SU-DHL-6 (cell line): Measurements from ENCODE around the gene CDH7.

Experiments
- H2AFZ ChIP-seq: fragments of 200-600 bp; sonication (generic); 2 replicates; pipeline ENCODE4 v1.6.1; 2014; ENCODE audit warnings: low read depth, mild to moderate bottlenecking, moderate library complexity, mixed read lengths, antibody characterized with exemption, low read length; ENCODE audit not compliant: severe bottlenecking
- H3F3A ChIP-seq: fragments of 200-600 bp; shearing (Covaris generic); 2 replicates; pipeline ENCODE4 v1.6.0; 2016; ENCODE audit warnings: antibody characterized with exemption, mild to moderate bottlenecking; ENCODE audit not compliant: insufficient read depth
- H3K27ac ChIP-seq: fragments of 200-600 bp; sonication (generic); 2 replicates; pipeline ENCODE4 v1.5.1; 2016; ENCODE audit warnings: low read depth, mild to moderate bottlenecking, low read length, moderate library complexity, mixed read lengths
- H3K27me3 ChIP-seq: fragments of 200-600 bp; sonication (generic), shearing (Covaris generic); 2 replicates; pipeline ENCODE4 v1.6.0; 2014; ENCODE audit warnings: mild to moderate bottlenecking, low read length
- H3K36me3 ChIP-seq: fragments of 200-600 bp; sonication (generic); 2 replicates; pipeline ENCODE4 v1.6.1; 2014; ENCODE audit warnings: mild to moderate bottlenecking, low read length, mixed read lengths
- H3K4me2 ChIP-seq: fragments of 300-600, 200-600 bp; shearing (Covaris generic), sonication (generic); 2 replicates; pipeline ENCODE4 v1.6.0; 2014; ENCODE audit warnings: low read length, low read depth, mild to moderate bottlenecking; ENCODE audit not compliant: poor library complexity, severe bottlenecking
- H3K4me3 ChIP-seq: fragments of 200-600 bp; sonication (generic); 2 replicates; pipeline ENCODE4 v1.5.1; 2014; ENCODE audit warnings: antibody characterized with exemption, low read length, mild to moderate bottlenecking, mixed read lengths; ENCODE audit not compliant: insufficient read depth, poor library complexity, severe bottlenecking
- H3K79me2 ChIP-seq: fragments of 200-600 bp; sonication (generic); 2 replicates; pipeline ENCODE4 v1.6.1; 2014; ENCODE audit warnings: mild to moderate bottlenecking, low read length, moderate library complexity; ENCODE audit not compliant: insufficient read depth
- H3K9ac ChIP-seq: fragments of 200-600 bp; sonication (generic); 2 replicates; pipeline ENCODE4 v1.7.0; 2014; ENCODE audit warnings: mild to moderate bottlenecking, low read length
- H3K9me2 ChIP-seq: fragments of 200-600 bp; sonication (generic); replicated peaks from 2 replicates; pipeline ENCODE4 v1.6.1; 2014; ENCODE audit warnings: low read length; ENCODE audit not compliant: insufficient read depth
- H3K9me3 ChIP-seq: fragments of 200-600 bp; sonication (generic); 2 replicates; pipeline ENCODE4 v1.6.1; 2014; ENCODE audit warnings: low read length, mixed read lengths; ENCODE audit not compliant: insufficient read depth
- H4K20me1 ChIP-seq: fragments of 200-600 bp; sonication (generic); 2 replicates; pipeline ENCODE4 v1.6.1; 2014; ENCODE audit warnings: low read depth, mild to moderate bottlenecking, antibody characterized with exemption, low read length, moderate library complexity, mixed read lengths
- CTCF ChIP-seq: fragments of 200-600 bp; sonication (generic); IDR thresholded peaks from one replicate; pipeline ENCODE4 v1.5.1; 2017; ENCODE audit warnings: antibody characterized with exemption, mild to moderate bottlenecking, low read length, moderate library complexity; ENCODE audit not compliant: insufficient read depth, poor library complexity, severe bottlenecking
- EZH2phosphoT487 ChIP-seq: fragments of 200-600 bp; sonication (generic), shearing (Covaris generic); conservative IDR thresholded peaks from 2 replicates; pipeline ENCODE4 v1.6.1; 2018; ENCODE audit warnings: mild to moderate bottlenecking, antibody characterized with exemption, low read length, moderate library complexity, mixed read lengths

Gene CDH7

GRCh38 chr18:65792456-65793074 is 41.8 kb downstream of the CDH7 start:
- Histone ChIP-seq H3K9me3 (no peaks in the 10 kb centered on the region), H3K4me2 (no peak overlapping the region), H3K27me3 (no peaks in the 10 kb centered on the region), H3K36me3 (no peaks in the 10 kb centered on the region), H4K20me1 (no peaks in the 10 kb centered on the region), H3K79me2 (no peaks in the 10 kb centered on the region), H3F3A (no peaks in the 10 kb centered on the region), H3K9ac (no peak overlapping the region), H3K27ac (no peak overlapping the region), H3K9me2 (no peaks in the 10 kb centered on the region), H2AFZ (no peak overlapping the region), H3K4me3 (no peak overlapping the region)
- TF ChIP-seq EZH2phosphoT487 (no peak), CTCF (no peak)

GRCh38 chr18:65808759-65809158 is 57.9 kb downstream of the CDH7 start:
- H4K20me1 ChIP-seq: no peaks in the 10 kb centered on the region
- H3K4me2 ChIP-seq: no peak overlapping the region
- no peaks in the 10 kb centered on the region for H3K9me2 ChIP-seq
- H3F3A ChIP-seq: no peaks in the 10 kb centered on the region
- no peak overlapping the region for H3K9ac ChIP-seq
- no peaks in the 10 kb centered on the region for H3K27me3 ChIP-seq
- no peak for TF ChIP-seq CTCF
- no peak for TF ChIP-seq EZH2phosphoT487
- H3K27ac ChIP-seq: no peak overlapping the region
- H3K79me2 ChIP-seq: no peaks in the 10 kb centered on the region
- no peak overlapping the region for H3K4me3 ChIP-seq
- no peaks in the 10 kb centered on the region for H3K36me3 ChIP-seq
- H2AFZ ChIP-seq: no peak overlapping the region
- H3K9me3 ChIP-seq: no peaks in the 10 kb centered on the region

- Histone ChIP-seq H3K4me2 (no peak overlapping the region), H3K36me3 (no peaks in the 10 kb centered on the region), H3K79me2 (no peaks in the 10 kb centered on the region), H3K9me2 (no peaks in the 10 kb centered on the region), H3K9me3 (no peaks in the 10 kb centered on the region), H3K4me3 (no peak overlapping the region), H3K27me3 (no peaks in the 10 kb centered on the region), H3F3A (no peaks in the 10 kb centered on the region), H4K20me1 (no peaks in the 10 kb centered on the region), H2AFZ (no peak overlapping the region), H3K27ac (no peak overlapping the region), H3K9ac (no peak overlapping the region)
- no peak for TF ChIP-seq CTCF
- TF ChIP-seq EZH2phosphoT487: no peak
Measured at GRCh38 chr18:65811307-65811706, 60.5 kb downstream of the CDH7 start.
